Activated CD8-positive, alpha-beta memory T cell treated with anti-CD3 and anti-CD28 coated beads, Interleukin-2, amount 50 U/mL, for 1 hour (primary cell): ENCODE measurements around the gene ZNF717.
"Not testable (repeated sequence)": the region's sequence is repeated elsewhere in the genome, so short reads cannot be mapped to it uniquely, and the experiment has no call there.

ENCODE experiments used
- DNase-seq: peaks from one replicate; pipeline ENCODE4 v3.0.0-alpha.2; 2020; ENCODE audit errors: extremely low read depth

Gene ZNF717

DNA sequence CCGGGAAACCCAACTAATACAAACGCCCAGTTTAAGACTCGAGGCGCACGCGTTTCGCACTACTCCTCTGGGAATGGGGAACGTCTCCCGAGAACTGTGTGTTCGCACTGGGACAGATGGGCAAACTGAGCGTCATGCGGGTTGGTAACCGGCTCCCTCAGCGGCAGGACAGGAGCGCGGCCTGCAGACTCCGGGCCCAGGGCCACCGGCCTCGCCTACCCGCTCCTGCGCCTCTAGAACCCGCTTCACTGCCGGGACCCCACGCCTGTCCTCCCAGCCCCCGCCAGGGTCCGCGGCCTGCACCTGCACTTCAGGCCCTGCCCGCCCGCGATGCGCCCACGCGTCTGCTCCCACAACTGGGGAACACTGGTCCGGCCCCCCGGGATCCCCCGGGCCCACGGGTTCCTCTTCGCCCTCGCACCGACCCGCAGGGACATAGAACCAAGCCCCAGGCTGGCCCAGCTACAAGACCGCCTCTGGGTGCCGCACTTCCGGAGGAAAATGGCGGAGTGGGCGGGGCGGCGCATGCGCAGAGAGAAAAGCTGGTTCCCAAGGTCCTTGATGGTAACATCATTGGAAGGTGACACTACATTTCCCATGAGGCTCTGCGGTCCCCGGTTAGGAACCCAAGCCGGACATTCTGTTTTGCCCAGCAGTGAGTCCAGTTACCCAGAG, at the start of gene ZNF717:
TSS of gene ZNF717 (minus strand) at position 469 of the 675 bp plus-strand sequence. CDS start 2,187 bp downstream, outside the sequence.
- peak; percentile 63 for DNase-seq

- not testable (repeated sequence) for DNase-seq
Measured at GRCh38 chr3:75831076-75831475, 45.7 kb upstream of the ZNF717 start.

GRCh38 chr3:75818019-75818418, 32.7 kb upstream of the ZNF717 start:
- not testable (repeated sequence) for DNase-seq

DNA sequence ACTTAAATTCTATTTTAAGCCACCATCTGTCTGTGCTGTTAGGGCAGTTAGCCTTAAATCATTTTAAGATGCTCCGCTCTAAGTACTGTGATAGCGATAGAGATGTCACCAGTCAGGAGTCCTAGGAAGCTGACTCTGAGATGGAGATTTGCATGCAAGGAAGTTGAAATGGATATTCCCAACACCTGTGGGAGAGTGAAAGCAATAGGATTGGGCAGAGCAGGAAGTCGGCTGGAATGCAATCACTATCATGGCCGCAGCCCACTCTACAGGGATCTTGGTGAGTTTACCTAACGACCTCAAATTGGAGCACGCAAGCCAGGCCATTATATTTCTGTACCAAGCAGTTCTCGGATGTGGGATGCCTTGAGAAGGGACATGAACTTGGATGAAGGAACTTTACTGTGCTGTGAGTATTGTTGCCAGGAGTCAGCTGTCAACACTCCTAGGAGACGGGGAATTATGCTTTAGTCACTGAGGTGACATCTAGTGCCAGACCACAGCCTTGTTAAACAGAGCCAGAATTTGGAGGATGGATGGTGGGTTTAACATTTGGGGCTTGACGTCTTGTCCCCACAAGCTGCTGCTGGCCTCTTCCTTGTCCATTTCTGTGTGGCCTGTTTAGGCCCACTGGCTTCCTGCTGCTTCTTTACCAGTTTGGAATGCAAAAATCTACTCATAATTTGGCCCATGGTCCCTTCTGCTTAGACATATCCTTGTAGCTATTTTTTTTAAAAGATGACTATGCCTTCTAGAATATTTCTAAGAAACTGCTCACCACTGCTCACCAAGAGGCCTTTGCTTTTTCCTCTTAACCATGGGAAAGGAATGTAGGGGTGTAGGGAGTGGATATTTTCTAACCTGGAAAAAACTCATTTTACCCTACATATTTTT, 31.2 kb upstream of the ZNF717 start:
- DNase-seq = not testable (repeated sequence)

GRCh38 chr3:75814797-75815196, 29.4 kb upstream of the ZNF717 start:
- no peak for DNase-seq

DNA sequence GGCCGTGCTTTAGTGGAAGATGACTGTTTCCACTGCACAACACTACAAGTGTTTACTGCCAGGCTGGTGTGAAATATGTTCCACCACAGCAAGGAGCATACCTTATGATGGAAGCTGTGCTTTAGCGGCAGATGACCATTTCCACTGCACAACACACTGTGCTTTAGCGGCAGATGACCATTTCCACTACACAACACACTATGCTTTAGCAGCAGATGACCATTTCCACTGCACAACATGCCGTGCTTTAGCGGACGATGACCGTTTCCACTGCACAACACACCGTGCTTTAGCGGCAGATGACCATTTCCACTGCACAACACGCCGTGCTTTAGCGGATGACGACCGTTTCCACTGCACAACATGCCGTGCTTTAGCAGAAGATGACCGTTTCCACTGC, 2.8 kb downstream of the ZNF717 start:
- DNase-seq = no peak

DNA sequence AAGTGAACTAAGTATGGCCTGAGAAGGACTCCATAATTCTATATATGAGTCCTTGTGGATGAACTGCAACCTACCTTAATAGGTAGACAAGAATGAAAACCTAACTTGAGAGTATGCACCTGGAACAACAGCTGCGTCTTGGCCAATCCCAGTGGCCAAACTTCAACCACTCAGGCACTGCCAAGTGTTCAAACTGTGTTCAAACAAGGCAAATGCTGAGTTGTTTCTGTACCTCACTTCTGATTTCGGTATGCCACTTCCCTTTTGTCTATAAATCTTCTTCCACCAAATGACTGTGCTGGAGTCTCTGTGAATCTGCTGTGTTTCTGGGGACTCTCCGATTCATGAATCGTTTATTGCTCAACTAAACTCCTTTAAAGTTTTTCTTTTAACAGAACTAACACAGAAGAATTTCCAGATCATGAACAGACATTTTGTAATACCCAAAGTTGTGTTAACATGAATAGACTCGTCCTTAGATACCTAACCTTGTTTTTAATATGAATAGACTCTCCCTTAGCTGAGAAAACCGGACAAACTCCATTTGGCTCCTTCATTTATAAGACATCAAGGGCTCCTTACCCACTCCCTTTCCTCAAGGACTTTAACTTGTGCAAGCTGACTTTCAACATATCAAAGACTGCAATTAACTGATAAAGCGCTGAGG, 4.1 kb downstream of the ZNF717 start:
- DNase-seq = no peak

- DNase-seq = not testable (repeated sequence)
Measured at GRCh38 chr3:75777742-75778141, 7.6 kb downstream of the ZNF717 start.

DNA sequence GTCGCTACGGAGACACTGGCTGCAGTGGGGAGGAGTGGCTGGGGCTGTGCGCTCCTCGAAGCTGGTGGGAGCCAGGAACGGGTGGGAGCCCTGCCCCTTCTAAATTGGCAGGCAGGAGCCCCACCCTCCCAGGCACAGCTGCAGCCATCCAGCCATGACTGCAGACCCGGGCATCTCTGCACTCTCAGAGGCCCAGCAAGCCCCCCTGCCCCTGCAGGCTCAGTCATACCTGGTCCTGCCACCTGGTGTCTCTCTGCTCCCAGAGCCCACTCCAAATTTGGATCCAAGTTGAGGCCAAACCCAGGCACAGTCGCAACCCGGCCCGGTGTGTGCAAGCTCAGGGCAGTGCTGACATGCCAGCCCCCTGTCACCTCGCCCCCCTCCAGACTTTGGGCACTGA, 13.7 kb downstream of the ZNF717 start:
- not testable (repeated sequence) for DNase-seq

GRCh38 chr3:75768303-75769017, 16.9 kb downstream of the ZNF717 start:
- no peak for DNase-seq

DNA sequence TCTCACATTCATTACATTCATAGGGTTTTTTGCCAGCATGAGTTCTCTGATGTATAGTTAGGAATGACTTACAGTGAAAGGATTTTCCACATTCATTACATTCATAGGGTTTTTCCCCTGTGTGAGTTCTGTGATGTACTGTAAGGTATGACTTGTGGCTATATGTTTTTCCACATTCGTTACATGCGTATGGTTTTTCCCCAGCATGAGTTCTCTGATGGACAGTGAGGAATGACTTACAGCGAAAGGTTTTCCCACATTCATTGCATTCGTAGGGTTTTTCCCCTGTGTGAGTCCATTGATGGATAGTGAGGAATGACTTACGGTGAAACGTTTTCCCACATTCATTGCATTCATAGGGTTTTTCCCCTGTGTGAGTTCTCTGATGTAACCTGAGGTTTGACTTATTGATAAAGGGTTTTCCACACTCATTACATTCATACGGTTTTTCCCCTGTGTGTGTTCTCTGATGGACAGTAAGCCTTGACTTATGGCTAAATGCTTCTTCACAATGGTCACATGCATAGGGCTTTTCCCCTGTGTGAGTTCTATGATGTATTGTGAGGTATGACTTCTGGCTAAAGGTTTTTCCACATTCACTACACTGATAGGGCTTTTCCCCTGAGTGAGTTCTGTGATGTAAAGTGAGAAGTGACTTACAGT, 47.4 kb downstream of the ZNF717 start:
- DNase-seq = no peak

GRCh38 chr3:75727985-75728384, 57.4 kb downstream of the ZNF717 start:
- no peak for DNase-seq

GRCh38 chr3:75692061-75692460, 93.3 kb downstream of the ZNF717 start:
- DNase-seq = no peak

DNA sequence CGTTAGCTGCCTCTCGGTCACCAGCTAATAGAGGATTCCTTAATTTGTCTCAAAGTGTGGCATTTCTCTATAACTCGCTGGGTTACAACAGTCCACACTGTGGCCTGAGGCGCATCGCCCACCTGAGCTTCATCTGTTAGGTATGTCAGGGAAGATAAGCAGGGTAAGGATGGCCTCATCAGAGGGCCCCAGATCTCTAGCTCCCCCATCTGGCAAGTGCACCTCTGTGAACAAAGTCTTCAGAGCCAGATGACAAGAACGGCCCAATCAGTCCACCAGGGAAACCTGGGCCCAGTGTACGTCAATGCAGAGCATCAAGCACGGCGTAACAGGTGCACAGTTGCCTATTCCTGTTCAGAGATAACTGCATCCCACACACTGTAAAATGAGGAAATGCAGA, 98.0 kb downstream of the ZNF717 start:
- no peak for DNase-seq
